ENCODE measurements around the gene UBA6.
A peak's percentile ranks its signal among the peaks of the same experiment; 100 is the strongest.
"Not testable (repeated sequence)": the region's sequence is repeated elsewhere in the genome, so short reads cannot be mapped to it uniquely, and the experiment has no call there.

UBA6 gene

DNA sequence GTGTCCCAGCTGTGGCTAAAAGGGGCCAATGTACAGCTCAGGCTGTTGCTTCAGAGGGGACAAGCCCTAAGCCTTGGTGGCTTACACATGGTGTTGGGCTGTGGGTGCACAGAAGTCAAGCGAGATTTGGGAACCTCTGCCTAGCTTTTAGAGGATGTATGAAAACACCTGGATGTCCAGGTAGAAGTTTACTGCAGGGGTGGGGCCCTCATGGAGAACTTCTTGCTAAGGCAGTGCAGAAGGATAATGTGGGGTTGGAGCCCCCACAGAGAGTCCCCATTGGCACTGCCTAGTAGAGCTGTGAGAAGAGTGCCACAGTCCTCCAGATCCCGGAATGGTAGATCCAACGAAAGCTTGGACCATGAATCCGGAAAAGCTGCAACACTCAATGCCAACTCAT, 40.5 kb downstream of the UBA6 start:
- DNase-seq: peak in 1 of 5 experiments; percentile 24

DNA sequence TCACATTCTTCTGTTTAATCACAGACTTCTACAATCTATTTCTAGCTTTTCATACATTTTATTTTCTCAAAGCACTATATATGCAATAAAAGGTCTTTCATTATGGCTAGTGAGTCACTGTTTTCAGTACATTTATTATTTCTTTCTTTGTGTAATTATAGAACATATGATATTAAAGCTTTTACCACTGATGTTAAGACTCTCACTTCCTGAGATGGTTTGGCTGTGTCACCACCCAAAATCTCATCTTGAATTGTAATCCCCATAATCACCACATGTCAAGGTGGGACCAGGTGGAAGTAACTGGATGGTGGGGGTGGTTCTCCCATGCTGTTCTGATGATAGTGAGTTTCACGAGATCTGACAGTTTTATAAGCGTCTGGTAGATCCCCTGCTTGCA, 41.9 kb downstream of the UBA6 start:
- no peak for DNase-seq

DNA sequence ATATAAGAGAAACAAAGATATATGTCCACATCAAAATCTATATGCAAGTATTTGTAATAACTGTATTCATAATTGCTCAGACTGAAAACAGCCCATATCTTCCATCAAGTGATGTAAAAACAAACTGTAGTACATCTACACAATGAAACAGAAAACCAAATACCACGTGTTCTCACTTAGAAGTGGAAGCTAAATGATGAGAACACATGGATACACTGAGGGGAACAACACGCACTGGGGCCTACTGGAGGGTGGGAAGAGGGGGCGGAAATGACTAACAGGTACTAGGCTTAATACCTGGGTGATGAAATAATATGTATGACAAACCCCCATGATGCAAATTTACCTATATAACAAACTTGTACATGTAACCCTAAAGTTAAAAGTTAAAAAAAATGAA, 42.7 kb downstream of the UBA6 start:
- DNase-seq: peak in 2 of 5 experiments; percentile 29 to 33

DNA sequence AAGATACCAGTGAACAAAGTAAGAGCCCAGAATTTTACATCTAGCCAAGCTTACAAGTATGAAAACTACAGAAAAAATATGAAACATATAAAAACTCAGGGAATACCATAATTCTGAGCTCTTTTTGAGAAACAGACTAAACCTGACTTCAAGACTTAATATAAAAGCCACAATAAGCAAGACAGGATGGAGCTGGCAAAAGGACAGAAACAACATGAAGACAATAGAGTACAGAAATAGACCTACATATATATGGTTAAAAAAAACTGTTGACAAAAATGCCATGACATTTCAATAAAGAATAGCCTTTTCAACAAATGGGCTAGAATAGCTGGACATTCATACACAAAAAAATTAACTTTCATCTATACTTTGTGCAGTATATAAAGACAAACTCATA, 49.4 kb downstream of the UBA6 start:
- DNase-seq: no peak

DNA sequence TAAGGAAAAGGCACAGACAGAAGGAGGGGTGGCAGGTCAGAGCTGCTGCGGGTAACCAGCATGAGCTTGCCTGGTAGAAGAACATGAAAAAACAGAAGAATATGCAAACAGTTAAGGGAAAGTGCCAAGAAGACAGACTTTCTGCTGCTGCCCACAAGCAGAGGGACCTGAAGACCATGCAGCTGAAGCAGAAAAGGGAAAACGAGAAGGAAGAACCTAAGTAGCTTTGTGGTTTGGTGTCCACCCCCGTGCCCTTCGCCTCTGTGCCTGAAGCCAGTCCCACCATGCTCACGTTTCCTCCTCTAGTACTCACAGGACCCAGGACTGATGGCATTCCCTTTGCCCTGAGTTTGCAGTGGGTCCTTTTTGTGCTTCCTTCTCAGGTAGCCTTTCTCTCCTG, 62.8 kb downstream of the UBA6 start:
- DNase-seq: no peak

DNA sequence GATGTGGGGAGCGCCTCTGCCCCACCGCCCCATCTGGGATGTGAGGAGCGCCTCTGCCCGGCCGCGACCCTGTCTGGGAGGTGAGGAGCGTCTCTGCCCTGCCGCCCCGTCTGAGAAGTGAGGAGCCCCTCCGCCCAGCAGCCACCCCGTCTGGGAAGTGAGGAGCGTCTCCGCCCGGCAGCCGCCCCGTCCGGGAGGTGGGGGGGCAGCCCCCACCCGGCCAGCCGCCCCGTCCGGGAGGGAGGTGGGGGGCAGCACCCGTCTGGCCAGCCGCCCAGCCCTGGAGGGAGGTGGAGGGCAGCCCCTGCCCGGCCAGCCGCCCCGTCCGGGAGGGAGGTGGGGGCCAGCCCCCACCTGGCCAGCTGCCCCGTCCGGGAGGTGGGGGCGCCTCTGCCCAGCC, 64.0 kb downstream of the UBA6 start:
- DNase-seq: not testable (repeated sequence)

DNA sequence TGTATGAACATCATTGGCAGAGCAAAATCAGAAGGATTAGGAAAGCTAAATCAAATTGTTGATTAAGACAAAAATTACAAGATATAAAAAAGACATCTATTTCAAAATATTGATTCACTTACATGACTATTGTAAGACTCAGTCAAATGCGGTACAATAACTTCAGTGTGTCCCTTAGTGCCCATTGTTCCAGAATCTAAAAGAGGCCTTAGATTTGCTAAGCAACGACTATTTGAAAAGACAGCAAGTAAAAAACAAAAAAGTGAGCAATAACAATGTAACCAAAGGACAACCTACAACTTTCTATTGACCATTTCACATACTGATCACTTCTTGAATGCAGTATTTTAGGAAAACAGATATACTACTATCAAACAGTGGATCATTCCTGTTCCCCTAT, 65.6 kb downstream of the UBA6 start:
- no peak for DNase-seq

DNA sequence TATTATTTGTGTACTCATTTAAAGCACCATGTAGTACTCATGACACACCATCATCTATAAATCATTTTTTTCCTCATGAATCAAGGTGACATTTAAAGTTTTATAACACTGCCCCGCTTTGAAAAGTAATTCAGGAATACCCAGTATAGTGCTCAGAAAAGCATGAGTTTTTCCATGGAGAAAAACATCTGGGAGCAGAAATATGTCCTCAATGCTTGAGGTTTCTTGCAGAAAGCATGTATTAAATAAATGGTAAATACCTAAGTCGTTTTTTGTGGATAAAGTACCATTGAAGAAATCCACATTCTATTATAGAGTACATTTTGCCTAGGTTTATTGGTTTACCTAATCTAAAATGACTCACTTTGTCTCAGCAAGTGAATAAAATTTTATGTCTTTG, 66.2 kb downstream of the UBA6 start:
- DNase-seq: no peak

DNA sequence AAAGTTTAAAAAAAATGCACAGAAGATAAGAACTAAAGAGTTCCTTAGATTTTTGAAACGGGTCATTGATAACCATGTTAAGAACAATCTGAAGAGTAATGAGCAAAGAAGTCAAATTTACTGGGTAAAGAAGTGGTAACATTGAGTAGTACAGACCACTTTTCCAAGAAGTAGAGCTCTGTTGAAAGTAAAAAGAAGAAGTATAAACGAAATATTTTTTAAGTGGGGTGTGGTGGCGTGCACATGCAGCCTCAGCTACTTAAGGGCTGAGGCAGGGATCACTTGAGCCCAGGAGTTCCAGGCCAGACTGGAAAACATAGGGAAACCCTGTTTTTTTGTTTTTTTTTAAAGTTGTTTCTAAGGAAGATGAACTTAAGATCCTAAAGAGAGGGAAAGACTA, 68.5 kb downstream of the UBA6 start:
- peak in 1 of 5 experiments; percentile 62 for DNase-seq

DNA sequence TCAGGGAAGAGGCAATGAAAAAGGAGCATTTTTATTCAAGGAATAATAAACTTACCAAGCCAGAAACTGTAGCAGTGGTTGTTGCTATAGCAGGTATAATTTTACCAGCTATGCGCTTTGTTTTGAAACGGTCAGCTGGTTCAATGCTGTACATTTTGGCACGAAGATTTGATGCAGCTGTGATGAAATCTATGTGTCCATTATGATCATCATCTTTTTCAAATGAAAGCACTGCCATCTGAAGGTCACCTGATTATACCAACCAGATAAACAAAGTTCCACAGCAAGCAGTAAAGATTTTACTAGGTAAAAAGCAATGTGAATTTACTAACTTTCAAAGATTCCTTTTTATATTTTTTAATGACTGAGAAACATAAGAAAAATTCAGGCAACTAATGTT, 76.0 kb downstream of the UBA6 start:
- no peak for DNase-seq

DNA sequence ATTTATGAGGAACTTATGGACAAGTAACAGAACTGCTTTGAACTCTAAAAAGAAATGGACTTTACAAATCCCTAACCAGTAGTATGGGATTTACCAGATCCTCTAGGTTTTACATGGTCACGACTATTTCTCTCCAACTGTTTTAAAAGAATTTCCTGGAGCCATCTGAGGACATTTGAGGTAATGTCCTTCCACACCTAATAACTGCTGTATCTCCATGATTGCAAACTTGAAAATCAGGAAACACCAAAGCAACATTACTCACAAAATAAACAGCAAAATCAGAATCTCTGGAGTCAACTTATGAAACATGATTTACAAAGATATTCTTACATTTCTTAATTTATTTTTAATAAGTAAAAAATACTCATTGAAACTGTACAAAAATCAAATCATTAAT, 84.5 kb downstream of the UBA6 start:
- DNase-seq: no peak

DNA sequence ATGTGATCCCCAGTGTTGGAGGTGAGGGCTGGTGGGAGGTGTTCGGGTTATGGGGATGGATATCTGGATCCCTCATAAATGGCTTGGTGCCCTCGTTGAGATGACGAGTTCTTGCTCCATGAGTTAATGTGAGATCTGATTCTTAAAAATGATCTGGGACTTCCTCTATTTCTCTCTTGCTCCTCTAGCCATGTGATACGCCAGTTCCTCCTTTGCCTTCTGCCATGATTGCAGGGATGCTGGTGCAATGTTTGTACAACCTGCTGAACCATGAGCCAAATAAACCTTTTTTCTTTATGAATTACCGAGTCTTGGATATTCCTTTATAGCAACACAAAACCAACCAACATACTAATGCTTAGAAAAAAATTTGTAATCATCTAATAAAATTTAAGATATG, 85.8 kb downstream of the UBA6 start:
- no peak for DNase-seq

DNA sequence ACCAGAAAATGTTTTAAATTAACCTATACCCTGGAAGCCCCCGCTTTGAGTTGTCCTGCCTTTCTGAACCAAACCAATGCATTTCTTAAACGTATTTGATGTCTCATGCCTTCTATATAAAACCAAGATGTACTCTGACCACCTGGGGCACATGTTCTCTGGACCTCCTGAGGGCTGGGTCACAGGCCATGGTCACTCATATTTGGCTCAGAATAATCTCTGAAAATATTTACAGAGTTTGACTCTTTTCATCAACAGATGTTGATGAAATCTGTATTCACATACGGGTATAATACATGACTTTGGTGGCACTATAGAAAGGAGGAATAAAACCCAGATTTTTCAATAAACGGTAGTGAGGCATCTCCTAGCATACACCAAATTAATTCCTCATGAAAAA, 86.8 kb downstream of the UBA6 start:
- DNase-seq: no peak

DNA sequence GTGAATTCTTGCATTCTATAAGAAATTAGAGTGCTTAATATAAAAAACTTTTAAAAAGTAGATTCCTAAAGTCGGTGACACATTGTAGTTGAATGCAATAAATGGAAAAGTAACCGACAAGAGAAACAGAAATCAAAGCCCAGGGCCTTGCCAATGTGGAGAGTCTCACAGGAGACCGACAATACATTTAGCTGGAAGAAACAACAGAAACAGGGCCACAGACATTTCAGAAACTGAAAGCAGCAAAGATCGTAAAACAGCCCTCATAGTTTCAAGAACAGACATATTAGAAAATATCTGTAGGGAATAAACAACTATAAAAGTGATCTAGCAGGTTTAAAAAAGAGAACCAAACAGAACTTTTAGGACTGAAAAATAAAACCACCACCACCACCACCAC, 92.9 kb downstream of the UBA6 start:
- DNase-seq: peak in 1 of 5 experiments; percentile 59

DNA sequence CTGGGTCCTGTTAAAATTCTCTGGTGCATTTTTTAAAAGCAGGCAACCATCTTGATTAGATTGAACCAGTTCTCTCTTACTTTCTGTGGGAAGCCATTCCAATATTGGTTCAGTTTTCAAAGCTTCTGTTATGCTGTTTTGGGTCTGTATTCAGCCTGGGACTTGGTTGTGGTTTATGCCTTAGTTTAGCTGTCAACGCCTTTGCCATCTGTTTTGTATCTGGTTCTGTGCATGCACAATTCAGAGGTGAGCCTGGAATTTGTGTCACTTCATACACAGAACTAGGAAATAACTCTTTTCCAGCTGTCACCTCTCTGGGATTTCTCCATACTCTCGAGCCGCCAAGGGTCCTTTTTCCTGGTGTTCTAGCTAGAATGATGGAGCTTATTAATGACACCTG, 96.2 kb downstream of the UBA6 start:
- no peak for DNase-seq

DNA sequence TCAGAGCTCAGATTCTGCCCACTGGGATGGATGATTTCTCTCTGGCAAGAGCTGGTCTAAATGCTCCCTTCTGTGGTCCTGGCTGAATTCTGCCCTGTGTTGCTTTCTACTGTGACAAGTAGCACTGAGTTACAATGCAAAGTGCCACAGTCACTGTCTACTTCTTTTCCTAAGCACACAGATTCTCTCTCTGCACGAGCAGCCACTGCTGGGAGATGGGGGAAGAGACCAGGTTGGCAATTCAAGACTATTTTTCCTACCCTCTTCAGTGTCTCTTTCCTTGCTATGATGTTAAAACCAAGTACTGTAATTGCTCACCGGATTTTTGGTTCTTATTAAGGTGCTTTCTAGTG, 97.0 kb downstream of the UBA6 start:
- peak in 1 of 5 experiments; percentile 15 for DNase-seq

DNA sequence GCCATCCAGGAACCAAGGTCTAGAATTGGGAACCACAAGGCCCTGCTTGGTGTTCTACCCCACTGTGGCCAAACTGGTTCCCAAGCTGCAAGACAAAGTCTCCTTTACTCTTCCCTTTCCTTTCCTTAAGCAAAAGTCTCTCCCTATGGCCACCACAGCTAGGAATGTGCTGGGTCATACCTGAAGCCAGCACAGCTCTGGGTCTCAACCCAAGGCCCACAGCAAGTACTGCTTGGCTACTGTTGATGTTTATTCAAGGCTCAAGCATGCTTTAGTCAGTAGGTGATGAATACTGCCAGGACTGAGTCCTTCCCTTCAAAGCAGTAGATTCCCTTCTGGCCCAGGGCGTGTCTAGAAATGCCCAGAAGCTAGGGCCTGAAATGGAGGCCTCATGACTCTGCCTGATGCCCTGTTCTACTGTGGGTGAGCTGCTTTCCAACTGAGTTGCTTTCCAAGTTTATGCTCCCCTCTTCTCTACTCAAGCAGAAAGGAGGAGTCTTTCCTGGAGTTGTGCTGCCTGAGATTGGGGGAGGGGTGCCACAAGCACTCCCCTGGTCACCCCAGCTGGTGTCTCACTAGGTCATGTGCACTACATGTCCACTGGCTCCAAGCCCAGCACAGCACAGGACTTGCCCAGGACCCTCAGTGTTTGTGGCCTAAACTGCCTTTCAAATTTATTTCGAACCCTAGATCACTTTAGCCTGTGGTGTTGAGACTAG, 97.5 kb downstream of the UBA6 start:
- DNase-seq: no peak

DNA sequence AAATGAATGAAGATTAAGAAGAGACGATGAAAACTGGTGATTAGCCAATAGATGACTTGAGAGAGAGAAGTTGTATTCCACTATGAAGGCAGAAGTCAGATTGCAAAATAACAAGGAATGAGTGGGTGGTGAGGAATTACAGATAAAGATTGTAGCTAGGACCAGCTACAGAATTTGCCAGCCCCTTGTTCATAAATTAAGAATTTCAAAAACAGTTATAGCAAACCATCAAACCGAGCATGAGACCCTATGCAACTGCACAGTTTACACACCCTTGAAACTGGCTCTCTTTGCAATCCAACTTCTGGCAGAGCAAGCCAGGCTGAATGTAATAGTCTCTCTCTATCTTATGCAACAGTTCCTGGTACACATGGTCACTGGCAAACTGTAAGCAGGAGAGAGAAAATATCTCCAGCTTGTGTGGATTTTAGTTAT, 107.2 kb downstream of the UBA6 start:
- no peak for DNase-seq

DNA sequence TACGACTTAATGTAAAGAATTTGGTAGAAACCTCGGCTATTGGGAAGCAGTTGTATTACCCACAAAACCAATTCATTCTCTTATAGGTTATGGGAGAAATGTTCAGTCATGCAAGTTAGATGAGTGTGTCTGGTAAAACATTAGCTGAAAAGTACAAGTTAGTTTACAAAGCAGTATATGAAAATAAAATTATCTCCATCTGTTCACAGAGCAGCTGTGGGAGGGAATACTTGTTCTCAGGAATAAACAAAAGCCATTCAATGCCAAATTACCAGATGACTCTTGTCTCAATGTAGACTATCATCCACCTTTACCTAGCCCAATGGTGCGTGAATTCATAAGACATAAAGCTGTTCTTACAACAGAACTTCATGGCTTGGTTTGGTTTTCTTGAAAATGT, 113.8 kb downstream of the UBA6 start:
- DNase-seq: no peak

DNA sequence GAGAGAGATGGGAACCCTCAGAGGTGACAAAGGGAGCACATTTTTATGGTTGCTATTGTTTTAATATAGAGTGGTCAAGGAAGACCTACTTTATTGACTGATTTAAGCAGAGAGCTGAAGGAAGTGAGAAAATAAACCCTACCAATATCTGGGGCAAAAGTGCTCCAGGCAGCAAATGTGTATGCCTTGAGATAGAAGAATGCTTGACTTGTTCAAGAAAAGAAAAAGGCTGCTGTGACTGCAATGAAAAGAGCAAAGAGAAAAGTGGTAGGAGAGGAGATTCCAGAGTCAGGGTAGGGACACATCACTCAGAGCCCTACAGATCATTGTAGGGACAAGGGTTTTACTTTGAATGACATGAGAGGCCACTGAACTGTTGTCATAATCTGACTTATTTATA, 116.5 kb downstream of the UBA6 start:
- DNase-seq: no peak

DNA sequence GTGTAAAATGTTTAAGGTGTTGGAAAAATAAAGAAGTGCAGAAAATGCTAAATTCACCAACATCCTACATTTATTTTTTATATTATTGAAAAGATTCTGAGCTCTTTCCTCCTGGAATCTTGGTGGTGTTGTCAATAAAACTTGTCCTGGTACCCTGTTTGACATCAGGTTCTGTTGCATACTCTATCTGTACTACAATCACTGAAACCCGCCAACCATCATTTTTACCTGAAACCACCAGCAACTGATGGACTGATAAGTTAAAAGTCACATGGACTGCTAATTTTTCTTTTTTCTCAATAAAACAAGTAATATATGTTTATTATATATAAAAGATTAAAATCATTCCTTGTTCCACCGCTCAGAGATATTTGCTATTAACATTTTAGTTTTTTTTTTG, 119.0 kb downstream of the UBA6 start:
- peak in 1 of 5 experiments; percentile 68 for DNase-seq

DNA sequence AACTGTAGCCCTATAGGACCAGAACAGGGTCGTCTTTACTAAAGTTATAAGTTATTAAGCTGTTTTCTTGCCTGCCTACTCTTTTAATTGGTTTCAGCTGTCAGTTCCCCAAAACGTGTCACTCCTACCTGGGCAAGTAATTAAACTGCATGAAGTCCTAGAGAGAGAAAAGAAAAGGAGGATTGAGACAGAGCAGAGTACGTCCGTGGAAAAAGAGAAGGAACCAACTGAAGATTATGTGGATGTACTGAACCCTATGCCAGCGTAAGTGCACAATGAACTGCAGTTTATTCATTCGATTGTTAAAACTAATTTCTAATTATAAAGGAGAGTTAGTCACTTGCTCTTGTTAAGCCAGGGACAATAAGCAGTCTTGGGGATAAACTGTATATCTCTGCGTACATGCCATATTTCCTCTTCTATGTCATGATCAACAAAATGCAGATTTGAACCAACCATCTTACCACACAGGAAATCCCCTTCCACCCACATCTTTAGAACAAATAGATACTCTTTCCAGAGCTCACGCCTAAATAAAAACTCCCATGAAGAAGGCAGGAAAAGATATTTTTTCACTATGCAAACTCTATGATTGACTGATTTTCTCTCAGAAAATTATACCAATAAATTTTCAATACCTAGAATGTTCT, 119.6 kb downstream of the UBA6 start:
- peak in 2 of 5 experiments; percentile 13 to 82 for DNase-seq

DNA sequence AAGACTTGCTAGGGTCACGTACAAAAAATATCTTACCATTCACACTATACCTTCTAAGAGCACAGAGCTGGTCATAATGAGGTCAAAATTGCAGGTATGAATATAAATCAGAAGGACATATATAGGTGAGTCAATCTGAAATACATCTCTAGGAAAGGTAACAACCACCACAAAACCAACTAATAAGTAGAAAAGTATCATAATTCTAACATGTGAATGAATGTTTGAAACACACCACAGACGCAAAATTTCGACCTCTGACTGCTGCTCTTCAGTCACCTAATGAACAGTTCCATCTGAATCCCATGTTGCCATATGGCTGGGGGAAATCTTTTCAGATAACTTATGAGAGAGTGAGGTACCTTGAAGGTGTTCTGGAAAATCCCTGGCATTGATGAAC, 120.4 kb downstream of the UBA6 start:
- peak in 1 of 5 experiments; percentile 52 for DNase-seq

DNA sequence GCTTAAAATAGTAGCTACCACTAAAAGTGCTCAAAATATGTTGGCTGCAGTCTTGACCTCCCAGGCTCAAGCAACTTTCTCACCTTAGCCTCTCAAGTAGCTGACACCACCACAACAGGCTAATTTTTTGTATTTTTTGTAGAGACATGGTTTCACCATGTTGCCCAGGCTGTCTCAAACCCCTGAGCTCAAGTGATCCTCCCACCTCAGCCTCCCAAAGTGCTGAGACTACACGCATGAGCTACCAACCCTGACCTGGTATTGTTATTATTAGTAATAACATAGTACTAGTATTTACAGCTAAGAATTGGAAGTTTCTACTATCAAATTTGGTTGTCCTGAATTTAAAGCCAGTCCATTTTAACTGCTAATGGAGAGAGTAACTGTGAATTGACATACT, 124.4 kb downstream of the UBA6 start:
- DNase-seq: no peak

DNA sequence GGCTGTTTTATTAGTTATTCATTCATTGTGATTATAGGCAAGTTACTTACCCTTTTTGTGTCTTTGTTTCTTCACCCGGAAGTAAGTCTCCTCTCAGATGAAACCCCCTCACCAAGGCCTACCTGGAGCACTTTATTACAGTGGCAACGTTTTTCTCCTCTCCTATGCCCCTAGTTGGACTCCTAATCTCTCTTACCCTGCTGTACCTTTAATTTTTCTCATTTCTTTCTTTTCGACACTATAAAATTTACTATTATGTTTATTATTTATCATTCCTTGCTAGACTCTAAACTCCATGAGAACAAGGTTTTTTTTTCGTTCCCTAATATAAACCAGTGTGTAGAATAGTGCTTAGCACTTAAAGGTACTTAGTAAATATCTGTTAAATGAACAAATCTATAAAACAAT, 124.9 kb downstream of the UBA6 start:
- DNase-seq: no peak

Data from T-helper 2 cell (primary cell).